Breast epithelium (tissue), 3 donors: ENCODE results near the gene GID8.

Experiments used
- POLR2A ChIP-seq: fragments of 450-650 bp; IDR thresholded peaks from one replicate; pipeline ENCODE4 v1.6.1; 2016; ENCODE audit warnings: antibody characterized with exemption, mild to moderate bottlenecking, moderate library complexity
- POLR2AphosphoS5 ChIP-seq, 3 donors: sonication (generic); formaldehyde crosslinking; IDR thresholded peaks; one replicate each; pipeline ENCODE4 v1.6.1; 2017; ENCODE audit warnings: antibody characterized with exemption in 3 of 3
- TF ChIP-seq, protein P1 (sequence below), 3 donors: fragments of 450-650 bp; IDR thresholded peaks; one replicate each; pipeline ENCODE4 v1.5.1; 2016 to 2017; ENCODE audit warnings: antibody characterized with exemption in 3 of 3, mild to moderate bottlenecking in 3 of 3, moderate library complexity in 3 of 3

DNA sequence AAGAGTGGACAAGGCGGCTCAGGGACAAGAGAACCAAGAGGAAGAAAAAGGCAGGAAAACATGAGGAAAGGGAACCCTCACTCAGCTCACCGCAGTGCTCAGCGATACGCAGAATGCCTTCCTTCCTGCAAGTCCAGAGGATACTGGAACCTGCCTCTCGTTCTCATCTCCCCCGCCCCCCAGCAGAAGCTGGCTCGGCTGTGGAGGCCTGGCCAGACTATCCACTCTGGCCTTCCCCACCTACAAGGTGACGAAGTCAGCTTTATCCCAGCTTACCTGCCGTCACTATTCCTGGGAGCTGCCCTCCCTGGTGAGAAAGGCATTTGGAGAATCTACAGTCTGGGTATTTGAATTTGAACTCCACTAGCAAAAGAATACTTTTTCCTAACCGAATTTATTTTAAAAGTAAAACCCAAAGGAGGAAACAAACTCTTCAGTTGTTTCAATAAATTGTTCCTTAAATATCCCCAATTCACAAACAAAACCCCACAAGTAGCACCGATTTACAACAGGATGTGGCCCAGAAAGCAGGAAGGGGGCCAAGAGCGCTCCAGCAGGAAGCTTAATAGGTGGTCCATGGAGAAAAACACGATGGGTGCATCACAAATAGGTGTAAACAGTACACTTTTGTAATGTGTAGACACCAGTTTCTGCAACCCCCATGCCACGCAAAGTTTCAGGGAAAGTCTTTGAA, 9.6 kb upstream of the GID8 start:
- TF ChIP-seq POLR2AphosphoS5 (IDR thresholded peaks at IDR 0.05) (no peak), POLR2A (no peak)
- TF ChIP-seq, protein P1, sequence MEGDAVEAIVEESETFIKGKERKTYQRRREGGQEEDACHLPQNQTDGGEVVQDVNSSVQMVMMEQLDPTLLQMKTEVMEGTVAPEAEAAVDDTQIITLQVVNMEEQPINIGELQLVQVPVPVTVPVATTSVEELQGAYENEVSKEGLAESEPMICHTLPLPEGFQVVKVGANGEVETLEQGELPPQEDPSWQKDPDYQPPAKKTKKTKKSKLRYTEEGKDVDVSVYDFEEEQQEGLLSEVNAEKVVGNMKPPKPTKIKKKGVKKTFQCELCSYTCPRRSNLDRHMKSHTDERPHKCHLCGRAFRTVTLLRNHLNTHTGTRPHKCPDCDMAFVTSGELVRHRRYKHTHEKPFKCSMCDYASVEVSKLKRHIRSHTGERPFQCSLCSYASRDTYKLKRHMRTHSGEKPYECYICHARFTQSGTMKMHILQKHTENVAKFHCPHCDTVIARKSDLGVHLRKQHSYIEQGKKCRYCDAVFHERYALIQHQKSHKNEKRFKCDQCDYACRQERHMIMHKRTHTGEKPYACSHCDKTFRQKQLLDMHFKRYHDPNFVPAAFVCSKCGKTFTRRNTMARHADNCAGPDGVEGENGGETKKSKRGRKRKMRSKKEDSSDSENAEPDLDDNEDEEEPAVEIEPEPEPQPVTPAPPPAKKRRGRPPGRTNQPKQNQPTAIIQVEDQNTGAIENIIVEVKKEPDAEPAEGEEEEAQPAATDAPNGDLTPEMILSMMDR (IDR thresholded peaks at IDR 0.05) = no peak
